Neural cell (in vitro differentiated cells): Measurements from ENCODE around the gene HOXC11. TPM values are rescaled to one million over a fixed set of nuclear protein-coding genes. Genes with fewer than 3 reads are reported as not detected.

ENCODE experiments used
- H2AFZ ChIP-seq: fragments of 200-600, 300-800 bp; sonication (generic), shearing (Covaris generic); 2 replicates; pipeline ENCODE4 v1.6.0; 2014; ENCODE audit warnings: low read depth, mild to moderate bottlenecking, antibody characterized with exemption, low read length, moderate library complexity
- H3F3A ChIP-seq: fragments of 200-600 bp; shearing (Covaris generic); 2 replicates; pipeline ENCODE4 v1.6.1; 2016; ENCODE audit warnings: mild to moderate bottlenecking, moderate library complexity, mixed read lengths, antibody characterized with exemption, low read length; ENCODE audit not compliant: insufficient read depth, poor library complexity, severe bottlenecking
- H3K27ac ChIP-seq: fragments of 200-600, 300-800 bp; sonication (generic), shearing (Covaris generic); 2 replicates; pipeline ENCODE4 v1.5.1; 2014; ENCODE audit warnings: mild to moderate bottlenecking, low read length, moderate library complexity
- H3K27me3 ChIP-seq: fragments of 300-800, 200-600 bp; sonication (generic), shearing (Covaris generic); 2 replicates; pipeline ENCODE4 v1.6.0; 2014; ENCODE audit warnings: mild to moderate bottlenecking, low read depth, low read length, moderate library complexity; ENCODE audit not compliant: insufficient read depth
- H3K36me3 ChIP-seq: fragments of 300-800, 200-600 bp; sonication (generic), shearing (Covaris generic); 2 replicates; pipeline ENCODE4 v1.5.1; 2014; ENCODE audit warnings: mild to moderate bottlenecking, antibody characterized with exemption, low read length, moderate library complexity; ENCODE audit not compliant: insufficient read depth
- H3K4me2 ChIP-seq: fragments of 300-800, 200-600 bp; sonication (generic), shearing (Covaris generic); 2 replicates; pipeline ENCODE4 v1.6.0; 2014; ENCODE audit warnings: mild to moderate bottlenecking, low read length
- H3K4me3 ChIP-seq: fragments of 300-800, 200-600 bp; sonication (generic), shearing (Covaris generic); 2 replicates; pipeline ENCODE4 v1.5.1; 2014; ENCODE audit warnings: mild to moderate bottlenecking, low read length, moderate library complexity
- H3K79me2 ChIP-seq: fragments of 200-600 bp; shearing (Covaris generic); replicated peaks from 2 replicates; pipeline ENCODE4 v1.6.0; 2014; ENCODE audit warnings: mild to moderate bottlenecking, low read length, moderate library complexity; ENCODE audit not compliant: insufficient read depth
- H3K9ac ChIP-seq: fragments of 300-800, 200-600 bp; sonication (generic), shearing (Covaris generic); 2 replicates; pipeline ENCODE4 v1.6.1; 2016; ENCODE audit warnings: mild to moderate bottlenecking, low read length, mixed read lengths
- H3K9me2 ChIP-seq: fragments of 200-600 bp; shearing (Covaris generic); 2 replicates; pipeline ENCODE4 v1.6.1; 2016; ENCODE audit warnings: mild to moderate bottlenecking, low read length, mixed read lengths; ENCODE audit not compliant: insufficient read depth
- H3K9me3 ChIP-seq: fragments of 200-600, 300-800 bp; sonication (generic), shearing (Covaris generic); 2 replicates; pipeline ENCODE4 v1.6.1; 2016; ENCODE audit warnings: mild to moderate bottlenecking, mixed run types, low read length, moderate library complexity, mixed read lengths
- H4K20me1 ChIP-seq: fragments of 200-600 bp; shearing (Covaris generic); 2 replicates; pipeline ENCODE4 v1.6.1; 2016; ENCODE audit warnings: mild to moderate bottlenecking, mixed run types; ENCODE audit not compliant: insufficient read depth
- EP300 ChIP-seq: fragments of 450-650 bp; conservative IDR thresholded peaks from 2 replicates; pipeline ENCODE4 v1.6.1; 2014; ENCODE audit warnings: antibody characterized with exemption, mild to moderate bottlenecking, moderate library complexity; ENCODE audit not compliant: poor library complexity, severe bottlenecking
- EZH2 ChIP-seq: fragments of 200-600, 300-800 bp; shearing (Covaris generic), sonication (generic); IDR thresholded peaks from 2 replicates; pipeline ENCODE4 v1.6.1; 2014; ENCODE audit warnings: antibody characterized with exemption, low read length, borderline replicate concordance, mild to moderate bottlenecking; ENCODE audit not compliant: insufficient read depth, poor library complexity, severe bottlenecking
- MXI1 ChIP-seq: fragments of 450-650 bp; conservative IDR thresholded peaks from 2 replicates; pipeline ENCODE4 v1.6.1; 2014; ENCODE audit warnings: antibody characterized with exemption, mild to moderate bottlenecking; ENCODE audit not compliant: poor library complexity, severe bottlenecking
- POLR2AphosphoS5 ChIP-seq: IDR thresholded peaks from 2 replicates; pipeline ENCODE4 v1.6.1; 2012
- RAD21 ChIP-seq: fragments of 450-650 bp; conservative IDR thresholded peaks from 2 replicates; pipeline ENCODE4 v1.6.1; 2014; ENCODE audit warnings: antibody characterized with exemption, mild to moderate bottlenecking, moderate library complexity
- SMC3 ChIP-seq: fragments of 450-650 bp; conservative IDR thresholded peaks from 2 replicates; pipeline ENCODE4 v1.6.1; 2014; ENCODE audit warnings: antibody characterized with exemption, mild to moderate bottlenecking, moderate library complexity; ENCODE audit not compliant: poor library complexity
- TAF1 ChIP-seq: IDR thresholded peaks from 2 replicates; pipeline ENCODE4 v1.6.1; 2012; ENCODE audit warnings: low read depth
- polyA plus RNA-seq: library from polyadenylated mRNA; depleted of rRNA; stranded (reverse); fragments of >200 nt; gene quantifications from 2 replicates; pipeline ENCODE4 v1.2.3, GENCODE V29; 2014
- TF ChIP-seq, protein P1 (sequence below): fragments of 450-650 bp; IDR thresholded peaks from 2 replicates; pipeline ENCODE4 v1.5.1; 2014; ENCODE audit warnings: antibody characterized with exemption, mild to moderate bottlenecking, moderate library complexity; ENCODE audit not compliant: poor library complexity, severe bottlenecking
- TF ChIP-seq, protein P2 (sequence below): IDR thresholded peaks from 2 replicates; pipeline ENCODE4 v1.6.1; 2012; ENCODE audit warnings: borderline replicate concordance

The HOXC11 gene
- polyA plus RNA-seq, 1 donor from 2014 or later, result not detected

DNA sequence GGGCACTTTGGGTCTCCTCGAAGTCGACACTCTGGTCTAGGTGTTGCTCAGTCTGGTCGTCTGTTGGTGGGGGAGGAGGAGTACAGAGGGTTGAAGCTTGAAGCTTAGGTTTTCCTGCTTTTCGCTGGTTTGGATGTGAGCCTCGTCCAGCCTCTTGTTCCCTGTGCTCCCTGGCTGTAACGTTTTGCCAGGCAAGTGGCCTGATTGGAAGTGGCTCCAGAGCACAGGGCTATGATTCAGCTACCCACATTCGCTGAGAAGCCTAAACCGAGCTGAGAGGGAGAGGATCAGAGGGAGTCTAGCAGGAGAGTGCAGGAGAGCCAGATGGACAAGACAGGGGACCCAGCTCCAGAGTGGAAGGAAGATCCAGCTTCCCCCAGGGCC lies 18.1 kb downstream of the HOXC11 start:
- Histone ChIP-seq H3K9ac (no peak overlapping the region), H3K4me3 (no peak overlapping the region), H3K4me2 (no peak overlapping the region), H4K20me1 (no peaks in the 10 kb centered on the region), H3K27me3 (peaks cover 100% of the 10 kb centered on the region), H3K9me2 (no peaks in the 10 kb centered on the region), H3F3A (no peaks in the 10 kb centered on the region), H3K9me3 (no peaks in the 10 kb centered on the region), H3K79me2 (no peaks in the 10 kb centered on the region), H2AFZ (no peak overlapping the region), H3K36me3 (no peaks in the 10 kb centered on the region), H3K27ac (no peak overlapping the region)
- TF ChIP-seq EP300 (no peak), POLR2AphosphoS5 (no peak), EZH2 (no peak), MXI1 (no peak), TAF1 (no peak), RAD21 (no peak), SMC3 (no peak)
- TF ChIP-seq, protein P1, sequence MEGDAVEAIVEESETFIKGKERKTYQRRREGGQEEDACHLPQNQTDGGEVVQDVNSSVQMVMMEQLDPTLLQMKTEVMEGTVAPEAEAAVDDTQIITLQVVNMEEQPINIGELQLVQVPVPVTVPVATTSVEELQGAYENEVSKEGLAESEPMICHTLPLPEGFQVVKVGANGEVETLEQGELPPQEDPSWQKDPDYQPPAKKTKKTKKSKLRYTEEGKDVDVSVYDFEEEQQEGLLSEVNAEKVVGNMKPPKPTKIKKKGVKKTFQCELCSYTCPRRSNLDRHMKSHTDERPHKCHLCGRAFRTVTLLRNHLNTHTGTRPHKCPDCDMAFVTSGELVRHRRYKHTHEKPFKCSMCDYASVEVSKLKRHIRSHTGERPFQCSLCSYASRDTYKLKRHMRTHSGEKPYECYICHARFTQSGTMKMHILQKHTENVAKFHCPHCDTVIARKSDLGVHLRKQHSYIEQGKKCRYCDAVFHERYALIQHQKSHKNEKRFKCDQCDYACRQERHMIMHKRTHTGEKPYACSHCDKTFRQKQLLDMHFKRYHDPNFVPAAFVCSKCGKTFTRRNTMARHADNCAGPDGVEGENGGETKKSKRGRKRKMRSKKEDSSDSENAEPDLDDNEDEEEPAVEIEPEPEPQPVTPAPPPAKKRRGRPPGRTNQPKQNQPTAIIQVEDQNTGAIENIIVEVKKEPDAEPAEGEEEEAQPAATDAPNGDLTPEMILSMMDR, result no peak
- TF ChIP-seq, protein P2, sequence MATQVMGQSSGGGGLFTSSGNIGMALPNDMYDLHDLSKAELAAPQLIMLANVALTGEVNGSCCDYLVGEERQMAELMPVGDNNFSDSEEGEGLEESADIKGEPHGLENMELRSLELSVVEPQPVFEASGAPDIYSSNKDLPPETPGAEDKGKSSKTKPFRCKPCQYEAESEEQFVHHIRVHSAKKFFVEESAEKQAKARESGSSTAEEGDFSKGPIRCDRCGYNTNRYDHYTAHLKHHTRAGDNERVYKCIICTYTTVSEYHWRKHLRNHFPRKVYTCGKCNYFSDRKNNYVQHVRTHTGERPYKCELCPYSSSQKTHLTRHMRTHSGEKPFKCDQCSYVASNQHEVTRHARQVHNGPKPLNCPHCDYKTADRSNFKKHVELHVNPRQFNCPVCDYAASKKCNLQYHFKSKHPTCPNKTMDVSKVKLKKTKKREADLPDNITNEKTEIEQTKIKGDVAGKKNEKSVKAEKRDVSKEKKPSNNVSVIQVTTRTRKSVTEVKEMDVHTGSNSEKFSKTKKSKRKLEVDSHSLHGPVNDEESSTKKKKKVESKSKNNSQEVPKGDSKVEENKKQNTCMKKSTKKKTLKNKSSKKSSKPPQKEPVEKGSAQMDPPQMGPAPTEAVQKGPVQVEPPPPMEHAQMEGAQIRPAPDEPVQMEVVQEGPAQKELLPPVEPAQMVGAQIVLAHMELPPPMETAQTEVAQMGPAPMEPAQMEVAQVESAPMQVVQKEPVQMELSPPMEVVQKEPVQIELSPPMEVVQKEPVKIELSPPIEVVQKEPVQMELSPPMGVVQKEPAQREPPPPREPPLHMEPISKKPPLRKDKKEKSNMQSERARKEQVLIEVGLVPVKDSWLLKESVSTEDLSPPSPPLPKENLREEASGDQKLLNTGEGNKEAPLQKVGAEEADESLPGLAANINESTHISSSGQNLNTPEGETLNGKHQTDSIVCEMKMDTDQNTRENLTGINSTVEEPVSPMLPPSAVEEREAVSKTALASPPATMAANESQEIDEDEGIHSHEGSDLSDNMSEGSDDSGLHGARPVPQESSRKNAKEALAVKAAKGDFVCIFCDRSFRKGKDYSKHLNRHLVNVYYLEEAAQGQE, result no peak

DNA sequence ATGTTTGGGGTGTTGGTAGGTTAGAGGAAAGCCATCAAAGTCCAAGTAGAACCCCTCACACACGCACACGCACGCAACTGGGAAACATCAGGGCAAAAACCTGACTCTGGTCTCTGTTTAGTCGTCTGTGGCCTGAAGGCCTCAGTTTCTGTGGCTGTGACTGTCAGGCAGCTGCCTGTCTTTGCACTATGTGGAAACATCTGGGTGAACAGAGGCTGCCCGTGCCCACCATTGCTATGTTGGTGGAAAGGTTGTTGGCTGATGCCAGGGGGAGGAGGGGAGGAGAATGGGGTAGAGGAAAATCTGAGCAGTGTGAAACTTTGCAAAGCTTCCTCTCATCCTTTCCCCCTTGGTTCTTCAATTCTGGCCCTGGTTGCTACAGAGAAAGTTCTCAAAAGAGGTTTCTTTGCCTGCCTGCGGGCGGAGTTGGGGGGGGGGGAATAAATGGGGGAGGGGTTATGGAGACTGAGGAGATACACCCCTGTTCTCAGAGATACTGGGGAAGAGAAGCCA lies 19.5 kb downstream of the HOXC11 start:
- no peaks in the 10 kb centered on the region for H3K9me2 ChIP-seq
- no peaks in the 10 kb centered on the region for H3K9me3 ChIP-seq
- H4K20me1 ChIP-seq, result no peaks in the 10 kb centered on the region
- no peaks in the 10 kb centered on the region for H3K36me3 ChIP-seq
- peaks cover 100% of the 10 kb centered on the region for H3K27me3 ChIP-seq
- no peaks in the 10 kb centered on the region for H3K79me2 ChIP-seq
- H3K4me3 ChIP-seq, result no peak overlapping the region
- H3F3A ChIP-seq, result no peaks in the 10 kb centered on the region
- H3K4me2 ChIP-seq, result no peak overlapping the region
- no peak for TF ChIP-seq MXI1
- TF ChIP-seq, protein P1, result no peak
- no peak for TF ChIP-seq POLR2AphosphoS5
- TF ChIP-seq TAF1, result no peak
- TF ChIP-seq, protein P2, result no peak
- no peak for TF ChIP-seq SMC3
- TF ChIP-seq EZH2, result no peak
- H2AFZ ChIP-seq, result no peak overlapping the region
- H3K27ac ChIP-seq, result no peak overlapping the region
- H3K9ac ChIP-seq, result no peak overlapping the region
